ENCODE measurements around the gene CDC14A. TPM values are rescaled to one million over a fixed set of nuclear protein-coding genes. Genes with fewer than 3 reads are reported as not detected.
"Not testable (repeated sequence)": the region's sequence is repeated elsewhere in the genome, so short reads cannot be mapped to it uniquely, and the experiment has no call there.

CDC14A gene
- total RNA-seq, 2 experiments from 2014 or later = 24.9 to 26.7 TPM

- Mint-ChIP-seq H3K9me3 (ENCODE audit: insufficient read depth) (peaks cover 21% of the 10 kb centered on the region), H3K36me3 (ENCODE audit: low read depth) (peaks cover 61% of the 10 kb centered on the region), H3K4me1 (ENCODE audit: low read depth) (peaks cover 53% of the 10 kb centered on the region)
- DNase-seq; H3K4me3 Mint-ChIP-seq; H3K27ac Mint-ChIP-seq; CTCF ChIA-PET; H3K27me3 Mint-ChIP-seq (ENCODE audit: low read depth); ATAC-seq: not testable (repeated sequence)
- POLR2A ChIA-PET = interaction anchor here (0.7 kb wide), 1 partner anchor 51 kb away, joined by 3 read pairs; no protein-coding TSS in a partner anchor
Measured at GRCh38 chr1:100373953-100374352, 21.6 kb downstream of the CDC14A start.

DNA sequence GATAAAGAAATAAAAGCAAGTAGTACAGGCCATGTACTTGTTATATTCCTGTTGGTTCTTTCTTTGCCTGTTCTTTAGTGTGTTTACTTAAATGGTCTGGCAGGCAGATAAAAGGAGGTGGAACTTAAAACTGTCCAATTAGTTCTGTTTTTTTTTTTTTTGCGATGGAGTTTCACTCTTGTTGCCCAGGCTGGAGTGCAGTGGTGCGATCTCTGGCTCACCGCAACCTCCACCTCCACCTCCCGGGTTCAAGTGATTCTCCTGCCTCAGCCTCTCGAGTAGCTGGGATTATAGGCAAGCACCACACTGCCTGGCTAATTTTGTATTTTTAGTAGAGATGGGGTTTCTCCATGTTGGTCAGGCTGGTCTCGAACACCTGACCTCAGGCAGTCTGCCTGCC, 24.6 kb downstream of the CDC14A start:
- CTCF ChIA-PET = interaction anchor here (1.0 to 1.4 kb wide), 3 partner anchors 19 to 23 kb away, joined by 3 read pairs; no protein-coding TSS in a partner anchor
- H3K4me1 Mint-ChIP-seq (ENCODE audit: low read depth) = peaks cover 45% of the 10 kb centered on the region
- H3K27ac Mint-ChIP-seq; H3K27me3 Mint-ChIP-seq (ENCODE audit: low read depth); ATAC-seq; DNase-seq; H3K4me3 Mint-ChIP-seq: not testable (repeated sequence)
- H3K36me3 Mint-ChIP-seq (ENCODE audit: low read depth) = peaks cover 63% of the 10 kb centered on the region
- POLR2A ChIA-PET = interaction anchor here (1.4 kb wide), 1 partner anchor 23 kb away, joined by 3 read pairs; no protein-coding TSS in a partner anchor
- H3K9me3 Mint-ChIP-seq (ENCODE audit: insufficient read depth) = peaks cover 11% of the 10 kb centered on the region

DNA sequence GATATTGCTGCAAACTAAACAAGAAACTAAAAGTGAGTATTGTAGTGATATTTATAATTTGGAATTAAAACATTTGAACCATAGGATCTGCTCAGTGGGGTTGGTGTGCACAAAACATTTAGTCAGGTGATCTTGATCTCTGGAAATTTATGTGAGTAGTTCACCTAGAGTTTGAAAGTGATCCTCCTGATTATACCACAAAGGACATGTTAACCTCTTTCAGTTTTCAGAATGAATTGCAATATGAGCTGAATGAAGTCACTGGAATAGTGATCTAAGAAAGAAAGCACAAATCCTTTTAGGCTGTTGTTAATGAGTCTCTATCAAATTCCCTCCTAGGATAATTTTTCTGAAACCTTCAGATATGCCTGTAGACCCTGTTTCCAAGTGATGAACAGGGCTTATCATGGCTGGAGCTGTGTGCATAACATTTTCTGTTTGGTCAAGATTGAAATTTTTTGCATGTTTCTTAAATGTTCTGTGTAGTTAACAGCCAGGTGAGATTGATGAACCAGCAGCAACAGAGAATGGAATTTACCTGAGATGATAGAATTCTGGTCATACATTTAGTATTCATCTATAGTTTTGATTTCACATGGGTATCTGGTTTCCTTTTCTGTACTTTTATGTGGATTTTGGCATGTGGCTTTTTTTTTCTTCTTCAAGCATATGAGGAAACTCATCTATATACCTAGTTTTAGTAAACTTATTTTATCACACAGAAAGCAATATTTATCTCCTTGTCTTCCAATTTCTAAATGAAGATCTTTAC, 25.5 kb downstream of the CDC14A start:
- DNase-seq (no peak), ATAC-seq (peak; percentile 78)
- Mint-ChIP-seq H3K9me3 (ENCODE audit: insufficient read depth) (peaks cover 11% of the 10 kb centered on the region), H3K4me1 (ENCODE audit: low read depth) (peaks cover 44% of the 10 kb centered on the region), H3K27me3 (ENCODE audit: low read depth) (no peaks in the 10 kb centered on the region), H3K27ac (peak overlapping the region; percentile 60), H3K36me3 (ENCODE audit: low read depth) (peaks cover 56% of the 10 kb centered on the region), H3K4me3 (peak overlapping the region; percentile 12)
- POLR2A ChIA-PET = interaction anchor here (0.7 kb wide), 1 partner anchor 27 kb away, joined by 3 read pairs; no protein-coding TSS in a partner anchor
- CTCF ChIA-PET = interaction anchor here (0.9 to 1.0 kb wide), 3 partner anchors 14 to 75 kb away, joined by 3 to 4 read pairs (median 4); no protein-coding TSS in a partner anchor

GRCh38 chr1:100378956-100379355, 26.6 kb downstream of the CDC14A start:
- ChIA-PET CTCF (interaction anchor here (1.0 to 2.3 kb wide), 2 partner anchors 13 to 76 kb away, joined by 3 to 6 read pairs; no protein-coding TSS in a partner anchor), POLR2A (no interaction called here)
- Mint-ChIP-seq H3K27me3 (ENCODE audit: low read depth) (no peaks in the 10 kb centered on the region), H3K4me1 (ENCODE audit: low read depth) (peaks cover 49% of the 10 kb centered on the region), H3K36me3 (ENCODE audit: low read depth) (peaks cover 56% of the 10 kb centered on the region), H3K9me3 (ENCODE audit: insufficient read depth) (peaks cover 11% of the 10 kb centered on the region), H3K27ac (no peak overlapping the region), H3K4me3 (no peak overlapping the region)
- DNase-seq (no peak), ATAC-seq (no peak)

GRCh38 chr1:100380635-100381034, 28.3 kb downstream of the CDC14A start:
- Mint-ChIP-seq H3K27ac (no peak overlapping the region), H3K27me3 (ENCODE audit: low read depth) (no peaks in the 10 kb centered on the region), H3K9me3 (ENCODE audit: insufficient read depth) (no peaks in the 10 kb centered on the region), H3K36me3 (ENCODE audit: low read depth) (peaks cover 45% of the 10 kb centered on the region), H3K4me3 (no peak overlapping the region), H3K4me1 (ENCODE audit: low read depth) (peaks cover 48% of the 10 kb centered on the region)
- DNase-seq = no peak
- POLR2A ChIA-PET = no interaction called here
- ATAC-seq = no peak
- CTCF ChIA-PET = interaction anchor here (1.1 to 2.3 kb wide), 3 partner anchors 11 to 28 kb away, joined by 3 to 6 read pairs (median 5); no protein-coding TSS in a partner anchor

- Mint-ChIP-seq H3K4me1 (ENCODE audit: low read depth) (peaks cover 57% of the 10 kb centered on the region), H3K27me3 (ENCODE audit: low read depth) (no peaks in the 10 kb centered on the region), H3K36me3 (ENCODE audit: low read depth) (peaks cover 42% of the 10 kb centered on the region), H3K27ac (no peak overlapping the region), H3K4me3 (no peak overlapping the region), H3K9me3 (ENCODE audit: insufficient read depth) (no peaks in the 10 kb centered on the region)
- POLR2A ChIA-PET = interaction anchor here (0.5 to 0.7 kb wide), 2 partner anchors 9 to 133 kb away, joined by 3 read pairs; no protein-coding TSS in a partner anchor
- ATAC-seq = no peak
- CTCF ChIA-PET = interaction anchor here (1.1 kb wide), 1 partner anchor 9 kb away, joined by 3 read pairs; no protein-coding TSS in a partner anchor
- no peak for DNase-seq
Measured at GRCh38 chr1:100382657-100383056, 30.4 kb downstream of the CDC14A start.

DNA sequence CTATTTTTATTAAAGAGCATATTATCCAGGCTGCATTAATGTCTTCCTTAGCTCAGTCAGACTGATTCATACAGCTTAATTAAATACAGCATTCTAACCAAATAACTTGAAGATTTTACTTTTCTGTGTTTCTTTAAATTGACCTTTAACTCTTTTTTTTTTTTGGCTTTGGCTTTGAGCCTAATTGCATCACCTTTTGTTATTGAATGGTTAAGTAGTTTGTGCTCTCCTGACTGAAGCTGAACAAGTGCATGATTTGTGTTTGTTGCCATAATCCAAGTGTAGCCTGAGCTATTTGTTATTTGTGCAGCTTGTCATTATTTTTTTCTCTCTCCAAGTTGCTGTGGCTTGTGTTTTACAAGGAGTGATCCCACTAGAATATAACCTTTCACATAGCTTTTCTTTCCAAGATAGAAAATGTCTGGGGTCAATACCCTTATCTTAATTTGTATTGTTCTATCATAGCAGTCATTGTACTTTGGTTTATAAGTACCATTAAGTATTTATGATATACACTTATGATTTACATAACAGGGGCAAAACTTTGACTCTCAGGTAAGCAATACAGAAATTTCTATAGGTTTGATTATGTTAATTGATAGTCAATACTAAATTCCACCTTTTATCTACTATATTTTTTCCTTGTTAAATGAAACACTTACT, 31.6 kb downstream of the CDC14A start:
- CTCF ChIA-PET = interaction anchor here (0.9 to 1.7 kb wide), 4 partner anchors 12 to 31 kb away, joined by 3 to 5 read pairs (median 3); no protein-coding TSS in a partner anchor
- Mint-ChIP-seq H3K4me3 (no peak overlapping the region), H3K4me1 (ENCODE audit: low read depth) (peaks cover 56% of the 10 kb centered on the region), H3K36me3 (ENCODE audit: low read depth) (peaks cover 39% of the 10 kb centered on the region), H3K27me3 (ENCODE audit: low read depth) (no peaks in the 10 kb centered on the region), H3K9me3 (ENCODE audit: insufficient read depth) (no peaks in the 10 kb centered on the region), H3K27ac (no peak overlapping the region)
- POLR2A ChIA-PET = interaction anchor here (0.7 kb wide), 1 partner anchor 10 kb away, joined by 4 read pairs; no protein-coding TSS in a partner anchor
- DNase-seq (no peak), ATAC-seq (no peak)

- Mint-ChIP-seq H3K27ac (peak overlapping the region; percentile 78), H3K4me1 (ENCODE audit: low read depth) (peaks cover 68% of the 10 kb centered on the region), H3K36me3 (ENCODE audit: low read depth) (peaks cover 29% of the 10 kb centered on the region), H3K27me3 (ENCODE audit: low read depth) (no peaks in the 10 kb centered on the region), H3K4me3 (peak overlapping the region; percentile 66), H3K9me3 (ENCODE audit: insufficient read depth) (no peaks in the 10 kb centered on the region)
- ChIA-PET CTCF (interaction anchor here (0.5 to 2.1 kb wide), 9 partner anchors 9 to 72 kb away, joined by 3 to 9 read pairs (median 4); no protein-coding TSS in a partner anchor), POLR2A (interaction anchor here (2.7 kb wide), 1 partner anchor 34 kb away, joined by 15 read pairs; the partner anchor contains the start of gene CDC14A)
- DNase-seq = no peak
- no peak for ATAC-seq
Measured at GRCh38 chr1:100387209-100387608, 34.9 kb downstream of the CDC14A start.

DNA sequence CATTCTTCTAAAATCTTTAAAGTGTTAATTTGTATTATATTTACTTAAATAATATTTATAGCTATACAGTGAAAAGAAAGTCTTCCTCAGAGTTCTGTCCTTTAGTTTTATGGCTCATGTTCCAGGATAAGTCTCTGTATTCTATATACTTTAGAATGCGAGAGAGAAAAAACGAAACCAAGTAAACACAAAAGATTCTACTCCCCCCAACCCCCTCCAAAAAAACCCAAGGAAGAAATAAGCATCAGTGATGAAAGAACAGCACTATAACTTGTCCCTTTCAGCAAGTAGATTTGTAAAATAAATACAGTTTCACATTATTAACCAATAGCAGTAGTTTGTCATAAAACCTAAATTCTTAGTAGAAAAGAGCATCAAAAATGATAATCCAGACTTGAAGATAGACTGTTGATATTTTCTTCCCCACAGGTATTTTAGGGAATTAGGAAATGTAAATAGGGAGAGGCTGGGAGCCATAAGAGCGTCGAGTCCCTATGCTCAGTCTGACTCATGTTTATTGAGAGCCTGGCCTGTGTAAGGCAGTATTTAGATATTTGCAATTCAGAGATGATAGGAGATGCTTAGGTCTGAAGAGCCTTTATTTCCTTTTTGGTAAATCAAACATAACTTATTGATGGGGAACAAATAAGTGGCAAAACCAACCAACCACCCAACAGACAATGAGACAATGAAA, 35.5 kb downstream of the CDC14A start:
- CTCF ChIA-PET = interaction anchor here (0.5 to 2.1 kb wide), 9 partner anchors 9 to 71 kb away, joined by 3 to 9 read pairs (median 4); no protein-coding TSS in a partner anchor
- no peaks in the 10 kb centered on the region for H3K9me3 Mint-ChIP-seq (ENCODE audit: insufficient read depth)
- H3K27me3 Mint-ChIP-seq (ENCODE audit: low read depth) = no peaks in the 10 kb centered on the region
- H3K36me3 Mint-ChIP-seq (ENCODE audit: low read depth) = peaks cover 35% of the 10 kb centered on the region
- no peak for ATAC-seq
- no peak for DNase-seq
- POLR2A ChIA-PET = interaction anchor here (2.7 kb wide), 1 partner anchor 35 kb away, joined by 15 read pairs; the partner anchor contains the start of gene CDC14A
- peak overlapping the region; percentile 79 for H3K27ac Mint-ChIP-seq
- peak overlapping the region; percentile 64 for H3K4me3 Mint-ChIP-seq
- H3K4me1 Mint-ChIP-seq (ENCODE audit: low read depth) = peaks cover 65% of the 10 kb centered on the region

GRCh38 chr1:100390531-100390930, 38.2 kb downstream of the CDC14A start:
- CTCF ChIA-PET = interaction anchor here (1.4 to 4.4 kb wide), 3 partner anchors 32 to 65 kb away, joined by 8 to 19 read pairs (median 18); partner anchors contain the start of gene CDC14A
- H3K27ac Mint-ChIP-seq = no peak overlapping the region
- no peaks in the 10 kb centered on the region for H3K27me3 Mint-ChIP-seq (ENCODE audit: low read depth)
- H3K4me3 Mint-ChIP-seq = no peak overlapping the region
- DNase-seq = no peak
- ATAC-seq = no peak
- no peaks in the 10 kb centered on the region for H3K9me3 Mint-ChIP-seq (ENCODE audit: insufficient read depth)
- peaks cover 74% of the 10 kb centered on the region for H3K4me1 Mint-ChIP-seq (ENCODE audit: low read depth)
- POLR2A ChIA-PET = interaction anchor here (1.4 kb wide), 1 partner anchor 38 kb away, joined by 7 read pairs; the partner anchor contains the start of gene CDC14A
- peaks cover 43% of the 10 kb centered on the region for H3K36me3 Mint-ChIP-seq (ENCODE audit: low read depth)

DNA sequence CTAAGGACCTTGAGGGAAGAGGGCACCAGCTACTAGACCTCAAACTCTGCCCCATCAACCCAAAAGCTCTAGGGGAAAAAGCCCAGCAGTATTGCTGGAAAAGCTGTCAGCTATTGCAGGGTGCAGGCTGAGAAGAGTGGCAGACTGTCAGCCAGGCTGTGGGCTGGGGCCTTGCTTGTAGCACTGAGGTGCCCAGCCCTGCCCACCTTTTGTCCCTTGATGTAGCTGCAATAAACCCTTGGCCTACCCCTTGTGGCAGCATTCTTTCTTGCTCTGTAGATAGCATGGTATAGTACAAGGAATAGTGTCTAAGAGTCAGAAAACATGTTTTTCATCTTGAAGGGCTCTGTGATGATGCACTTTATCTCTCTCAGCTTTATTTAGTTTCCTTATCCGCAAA, 39.4 kb downstream of the CDC14A start:
- no peak for DNase-seq
- ChIA-PET CTCF (interaction anchor here (0.6 to 4.4 kb wide), 12 partner anchors 9 to 72 kb away, joined by 3 to 19 read pairs (median 4); partner anchors contain the start of gene CDC14A), POLR2A (interaction anchor here (0.6 to 1.4 kb wide), 4 partner anchors 9 to 41 kb away, joined by 3 to 7 read pairs (median 3); partner anchors contain the start of gene CDC14A)
- ATAC-seq = peak; percentile 38
- Mint-ChIP-seq H3K27me3 (ENCODE audit: low read depth) (no peaks in the 10 kb centered on the region), H3K4me1 (ENCODE audit: low read depth) (peaks cover 75% of the 10 kb centered on the region), H3K9me3 (ENCODE audit: insufficient read depth) (no peaks in the 10 kb centered on the region), H3K4me3 (no peak overlapping the region), H3K27ac (no peak overlapping the region), H3K36me3 (ENCODE audit: low read depth) (peaks cover 50% of the 10 kb centered on the region)
